HAP-1 (cell line): ENCODE data around the gene NELL1.
A peak's percentile ranks its signal among the peaks of the same experiment; 100 is the strongest.

ENCODE experiments used
- DNase-seq, 2 experiments: peaks; one replicate each; pipeline ENCODE4 v3.0.0-alpha.2; 2016 to 2020; ENCODE audit warnings: low spot score in 2 of 2
- H3K27me3 ChIP-seq: fragments of 250-450 bp; sonication (Bioruptor Pico); 2 replicates; pipeline ENCODE4 v1.5.1; 2020; ENCODE audit warnings: low read depth, mild to moderate bottlenecking, moderate library complexity
- H3K36me3 ChIP-seq: fragments of 250-450 bp; sonication (Bioruptor Pico); replicated peaks from 2 replicates; pipeline ENCODE4 v1.5.1; 2020; ENCODE audit warnings: mild to moderate bottlenecking
- H3K4me1 ChIP-seq: fragments of 250-450 bp; sonication (Bioruptor Pico); 2 replicates; pipeline ENCODE4 v1.5.1; 2020; ENCODE audit warnings: mild to moderate bottlenecking
- H3K4me3 ChIP-seq: fragments of 250-450 bp; sonication (Bioruptor Pico); 2 replicates; pipeline ENCODE4 v1.5.1; 2020; ENCODE audit warnings: mild to moderate bottlenecking, moderate library complexity
- H3K9me3 ChIP-seq: fragments of 250-450 bp; sonication (Bioruptor Pico); 2 replicates; pipeline ENCODE4 v1.5.1; 2020; ENCODE audit warnings: mild to moderate bottlenecking, moderate library complexity
- in situ Hi-C: fragments of 300-500 bp; cut with MboI; formaldehyde crosslinking; loops from 3 replicates; pipeline ENCODE4 v1.14.3; 2020; ENCODE audit warnings: low sequenced_read_pairs, inconsistent platforms, mixed read lengths

NELL1 gene

DNA sequence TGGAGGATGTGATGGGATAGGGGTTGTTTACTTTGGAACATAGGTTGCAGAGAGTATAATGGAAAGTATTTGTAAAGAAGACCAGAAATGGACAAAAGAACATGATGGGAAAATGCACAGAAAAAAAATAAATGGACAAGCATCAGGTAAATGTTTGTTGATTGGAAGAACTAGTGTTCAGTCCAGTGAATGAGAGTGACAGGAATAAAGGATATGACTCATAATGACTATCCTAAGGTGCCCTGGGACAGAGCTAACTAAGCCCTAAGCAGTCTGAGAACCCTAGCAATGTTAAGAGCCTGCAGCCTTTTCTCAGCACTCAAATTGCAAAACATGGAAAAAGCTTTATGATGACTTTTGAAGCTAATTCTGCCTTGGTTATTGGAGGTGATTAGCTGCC lies 790.7 kb downstream of the NELL1 start:
- DNase-seq: no peak
- no peaks in the 10 kb centered on the region for H3K4me1 ChIP-seq
- H3K36me3 ChIP-seq: no peaks in the 10 kb centered on the region
- H3K27me3 ChIP-seq: no peaks in the 10 kb centered on the region
- in situ Hi-C loops: no loop called here
- H3K9me3 ChIP-seq: no peaks in the 10 kb centered on the region
- H3K4me3 ChIP-seq: no peak overlapping the region

DNA sequence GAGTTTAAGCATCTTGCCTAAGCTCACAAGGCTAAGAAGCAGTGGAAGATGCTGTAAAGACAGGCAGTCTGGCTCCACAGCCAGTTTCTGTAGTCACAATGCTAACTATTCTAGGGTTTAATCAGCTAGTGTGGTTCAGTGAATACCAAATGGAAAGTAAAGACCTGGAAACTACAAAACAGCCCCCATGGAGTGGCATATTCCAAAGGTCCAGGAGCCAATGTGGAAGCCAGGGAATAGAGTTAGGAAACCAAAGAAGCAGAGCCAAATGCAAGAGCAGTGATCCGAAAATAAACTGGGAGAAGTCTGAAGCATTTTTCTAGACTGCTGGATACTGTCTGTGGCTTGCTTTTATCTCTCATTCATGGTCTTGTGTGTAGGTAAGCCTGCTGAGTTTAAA lies 792.3 kb downstream of the NELL1 start:
- H3K4me1 ChIP-seq: no peaks in the 10 kb centered on the region
- DNase-seq: no peak
- in situ Hi-C loops: no loop called here
- no peaks in the 10 kb centered on the region for H3K36me3 ChIP-seq
- no peaks in the 10 kb centered on the region for H3K27me3 ChIP-seq
- no peak overlapping the region for H3K4me3 ChIP-seq
- no peaks in the 10 kb centered on the region for H3K9me3 ChIP-seq

DNA sequence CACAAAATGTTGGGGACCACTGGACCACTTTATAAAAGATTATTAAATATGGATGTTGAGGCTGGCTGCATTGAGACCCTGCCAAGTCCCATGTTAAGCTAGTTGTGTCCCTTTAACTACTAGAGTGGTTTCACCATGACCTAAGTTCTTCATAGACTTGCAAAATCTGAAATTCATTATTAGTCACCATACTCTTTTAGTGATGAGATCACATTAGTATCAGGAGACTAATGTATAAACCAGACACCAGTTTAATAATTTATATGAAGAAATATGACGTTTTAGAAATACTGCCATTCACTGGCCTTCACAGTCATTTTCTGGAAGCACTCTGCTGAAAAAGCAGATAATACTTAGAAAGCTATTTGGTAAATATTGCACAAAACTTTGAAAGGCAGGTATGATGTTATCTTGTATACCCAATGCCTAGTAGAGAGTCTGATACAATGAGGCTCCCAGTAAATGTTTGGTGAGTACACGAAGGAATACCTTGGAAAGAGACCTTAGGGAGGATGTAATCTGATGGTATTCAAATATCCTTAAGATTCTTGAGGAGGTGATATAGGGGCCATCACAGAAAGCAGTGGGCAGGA lies 795.3 kb downstream of the NELL1 start:
- Histone ChIP-seq H3K36me3 (no peaks in the 10 kb centered on the region), H3K27me3 (no peaks in the 10 kb centered on the region), H3K4me1 (no peaks in the 10 kb centered on the region), H3K9me3 (no peaks in the 10 kb centered on the region), H3K4me3 (no peak overlapping the region)
- in situ Hi-C loops: no loop called here
- DNase-seq: no peak

DNA sequence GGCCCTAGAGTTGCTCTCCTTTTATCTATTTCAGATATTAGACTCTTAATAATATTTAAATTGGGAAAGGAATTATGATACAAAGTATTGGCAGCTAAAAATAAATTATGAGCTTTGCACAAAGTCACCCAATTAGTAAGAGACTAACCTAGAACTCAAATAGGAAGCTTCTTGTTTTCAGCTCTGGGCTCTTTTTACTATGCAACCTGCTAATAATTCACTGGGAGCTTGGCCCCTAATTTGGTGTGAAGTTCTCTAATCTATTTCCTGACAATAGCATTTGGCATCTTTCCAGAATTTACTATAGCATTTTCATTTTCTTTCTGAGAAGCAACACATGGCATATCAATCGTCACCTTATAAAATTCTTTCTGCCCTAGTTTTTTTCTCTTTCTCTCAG lies 795.8 kb downstream of the NELL1 start:
- in situ Hi-C loops: no loop called here
- H3K4me3 ChIP-seq: no peak overlapping the region
- no peaks in the 10 kb centered on the region for H3K36me3 ChIP-seq
- no peaks in the 10 kb centered on the region for H3K4me1 ChIP-seq
- H3K27me3 ChIP-seq: no peaks in the 10 kb centered on the region
- H3K9me3 ChIP-seq: no peaks in the 10 kb centered on the region
- DNase-seq: no peak

DNA sequence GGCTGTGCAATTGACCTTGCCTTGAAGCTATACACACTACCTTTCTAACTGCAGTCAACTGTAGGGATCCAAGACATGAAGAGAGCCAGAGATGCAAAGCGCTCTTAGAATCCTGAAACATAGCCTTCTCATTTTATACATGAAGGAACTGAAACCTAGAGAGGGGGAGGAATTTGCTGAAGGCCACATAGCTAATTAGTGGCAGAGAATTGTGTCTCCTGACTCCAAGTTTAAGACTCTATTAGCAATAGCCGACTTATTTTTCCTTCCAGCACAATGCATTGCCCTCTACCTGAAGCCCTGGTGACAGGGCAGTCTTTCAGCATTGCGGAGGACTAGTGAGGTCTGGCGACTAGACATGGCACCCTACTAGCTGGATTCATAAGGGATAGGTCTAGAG lies 796.5 kb downstream of the NELL1 start:
- no peak for DNase-seq
- H3K4me3 ChIP-seq: no peak overlapping the region
- H3K27me3 ChIP-seq: no peaks in the 10 kb centered on the region
- H3K36me3 ChIP-seq: no peaks in the 10 kb centered on the region
- no peaks in the 10 kb centered on the region for H3K9me3 ChIP-seq
- H3K4me1 ChIP-seq: no peaks in the 10 kb centered on the region
- in situ Hi-C loops: no loop called here

DNA sequence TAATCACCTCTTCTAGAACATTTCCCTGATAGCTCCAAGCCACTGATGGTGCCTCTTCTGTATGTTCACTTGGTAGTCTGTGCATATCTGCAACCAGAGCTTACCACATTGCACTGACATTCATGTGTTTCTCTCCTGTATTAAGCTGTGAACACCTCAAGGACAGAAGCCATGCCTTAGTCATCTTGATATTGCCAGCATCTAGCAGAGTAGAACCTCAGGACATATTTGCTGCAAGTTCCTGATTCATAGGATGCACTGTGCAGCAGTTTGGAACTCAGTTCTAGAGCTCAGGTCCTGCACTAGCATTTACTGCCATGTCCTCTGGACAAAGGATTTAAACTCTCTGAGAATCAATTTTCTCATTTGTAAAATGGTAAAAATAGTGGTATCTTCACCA lies 801.1 kb downstream of the NELL1 start:
- Histone ChIP-seq H3K27me3 (no peaks in the 10 kb centered on the region), H3K4me1 (no peaks in the 10 kb centered on the region), H3K4me3 (no peak overlapping the region), H3K9me3 (no peaks in the 10 kb centered on the region), H3K36me3 (no peaks in the 10 kb centered on the region)
- in situ Hi-C loops: no loop called here
- no peak for DNase-seq

DNA sequence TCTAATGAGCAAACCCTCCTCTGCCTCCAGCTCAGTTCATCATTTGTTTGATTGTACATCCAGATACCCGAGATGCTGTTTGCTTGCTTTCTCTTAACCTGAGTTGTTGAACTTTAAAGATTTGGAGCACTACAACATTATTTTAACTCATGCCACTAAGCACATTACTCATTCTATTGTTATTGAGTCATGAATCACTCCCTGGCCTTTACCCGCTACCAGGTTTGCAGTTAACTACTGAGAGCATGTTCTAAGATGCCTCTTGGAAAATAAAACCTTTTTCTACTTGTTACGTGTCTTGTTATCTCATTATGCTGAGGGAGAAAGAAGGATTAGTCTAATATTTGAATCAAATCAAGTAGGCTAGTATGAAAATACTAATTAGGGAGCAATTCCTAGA lies 802.9 kb downstream of the NELL1 start:
- DNase-seq: no peak
- no peak overlapping the region for H3K4me3 ChIP-seq
- no peaks in the 10 kb centered on the region for H3K4me1 ChIP-seq
- no peaks in the 10 kb centered on the region for H3K36me3 ChIP-seq
- H3K9me3 ChIP-seq: no peaks in the 10 kb centered on the region
- no peaks in the 10 kb centered on the region for H3K27me3 ChIP-seq
- in situ Hi-C loops: no loop called here

DNA sequence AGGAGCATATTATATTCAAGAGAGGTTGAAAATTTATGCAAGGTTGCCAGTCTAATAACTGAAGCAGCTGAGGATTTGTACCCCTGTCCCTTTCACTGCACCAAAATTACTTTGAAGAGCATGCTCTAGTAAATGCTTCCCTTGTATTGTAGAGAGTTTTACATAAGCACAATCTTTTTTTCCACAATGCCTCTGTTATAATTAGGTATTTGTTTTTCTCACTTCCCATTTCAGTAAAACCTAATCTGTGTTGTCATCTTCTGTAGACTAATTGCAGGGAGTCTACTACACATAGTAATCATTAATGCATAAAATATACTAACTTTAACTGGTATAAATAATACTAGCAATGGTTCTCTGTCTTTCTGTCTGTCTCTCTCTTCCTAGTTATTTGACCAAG lies 805.1 kb downstream of the NELL1 start:
- Histone ChIP-seq H3K36me3 (no peaks in the 10 kb centered on the region), H3K27me3 (no peaks in the 10 kb centered on the region), H3K9me3 (no peaks in the 10 kb centered on the region), H3K4me1 (no peaks in the 10 kb centered on the region), H3K4me3 (no peak overlapping the region)
- in situ Hi-C loops: no loop called here
- no peak for DNase-seq

DNA sequence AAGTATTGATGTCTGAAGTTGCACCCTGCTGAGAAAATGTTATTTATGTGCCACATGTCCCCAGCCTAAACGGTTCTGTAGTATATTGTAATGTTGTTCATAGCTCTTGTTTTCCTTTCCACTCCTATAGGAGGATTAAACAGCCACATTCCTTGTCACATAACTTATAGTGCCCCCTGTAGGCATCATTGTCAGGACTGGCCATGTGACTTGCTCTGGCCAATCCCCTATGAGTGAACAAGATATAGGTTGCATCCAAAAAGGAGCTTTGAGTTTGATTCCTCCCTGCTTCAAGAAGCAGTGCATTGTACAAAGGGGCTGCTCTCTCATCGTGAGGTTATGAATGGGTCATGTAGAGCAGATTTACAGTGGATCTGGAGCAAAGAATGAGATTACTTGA lies 805.9 kb downstream of the NELL1 start:
- in situ Hi-C loops: no loop called here
- DNase-seq: peak in 1 of 2 experiments; percentile 10
- Histone ChIP-seq H3K9me3 (no peaks in the 10 kb centered on the region), H3K4me1 (no peaks in the 10 kb centered on the region), H3K27me3 (no peaks in the 10 kb centered on the region), H3K4me3 (no peak overlapping the region), H3K36me3 (no peaks in the 10 kb centered on the region)

DNA sequence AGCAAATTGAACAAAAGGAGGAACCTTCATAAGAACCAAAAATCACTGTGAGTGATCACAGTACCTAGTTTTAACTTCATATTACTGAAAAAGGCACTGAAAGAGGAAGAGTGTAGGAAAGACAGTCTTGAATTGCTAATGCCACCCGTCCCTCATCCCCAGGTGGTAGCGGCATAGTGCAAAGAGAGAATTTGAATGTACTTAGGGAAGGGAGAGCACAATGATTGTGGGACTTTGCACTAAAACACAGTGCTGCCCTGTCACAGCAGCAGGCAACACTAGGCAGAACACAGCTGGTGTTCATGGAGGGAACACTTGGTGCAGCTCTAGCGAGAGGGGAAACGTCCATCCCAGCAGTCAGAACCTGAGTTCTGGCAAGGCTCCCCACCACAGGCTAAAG lies 807.2 kb downstream of the NELL1 start:
- no peaks in the 10 kb centered on the region for H3K9me3 ChIP-seq
- in situ Hi-C loops: no loop called here
- no peak overlapping the region for H3K4me3 ChIP-seq
- DNase-seq: no peak
- H3K4me1 ChIP-seq: no peaks in the 10 kb centered on the region
- no peaks in the 10 kb centered on the region for H3K27me3 ChIP-seq
- no peaks in the 10 kb centered on the region for H3K36me3 ChIP-seq

DNA sequence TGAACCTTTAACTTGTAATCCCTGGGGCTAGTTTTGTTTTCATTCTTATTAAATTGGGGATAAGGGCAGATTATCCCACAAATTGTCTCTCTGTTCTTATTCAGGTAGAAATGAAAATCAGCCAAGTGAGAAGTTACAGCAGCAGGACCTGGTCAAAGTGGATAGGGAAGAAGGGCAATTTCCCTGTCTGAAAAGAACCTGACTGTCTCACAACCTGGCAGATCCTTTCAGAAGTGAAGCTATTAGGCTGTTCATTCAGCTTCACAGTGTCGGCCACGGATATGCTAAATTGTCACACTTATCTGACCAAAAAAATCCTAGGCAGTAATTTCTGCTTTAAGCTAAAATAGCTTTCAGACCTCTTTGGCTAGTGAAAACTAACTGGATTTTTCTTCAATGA lies 810.9 kb downstream of the NELL1 start:
- H3K4me3 ChIP-seq: no peak overlapping the region
- H3K4me1 ChIP-seq: no peaks in the 10 kb centered on the region
- H3K9me3 ChIP-seq: no peaks in the 10 kb centered on the region
- H3K36me3 ChIP-seq: no peaks in the 10 kb centered on the region
- H3K27me3 ChIP-seq: no peaks in the 10 kb centered on the region
- DNase-seq: no peak
- in situ Hi-C loops: no loop called here

DNA sequence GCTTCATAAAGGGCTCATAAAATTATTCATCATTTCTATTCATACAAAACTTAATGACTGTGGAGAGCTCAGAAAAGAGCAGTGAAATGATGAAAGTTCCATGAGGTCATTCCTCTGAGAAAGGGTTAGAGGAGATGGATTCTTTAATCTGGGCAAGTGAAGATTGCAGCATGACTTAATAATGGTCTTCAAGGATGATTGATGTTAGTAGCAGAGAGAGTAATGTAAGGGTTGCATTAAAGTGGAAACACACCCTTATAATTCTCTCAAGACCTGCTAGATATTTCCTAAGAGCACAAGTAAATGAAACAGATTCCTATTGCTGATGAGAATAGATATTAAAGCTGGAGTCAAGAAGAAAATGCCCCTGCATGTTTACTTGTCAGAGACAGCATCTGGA lies 811.9 kb downstream of the NELL1 start:
- in situ Hi-C loops: no loop called here

DNA sequence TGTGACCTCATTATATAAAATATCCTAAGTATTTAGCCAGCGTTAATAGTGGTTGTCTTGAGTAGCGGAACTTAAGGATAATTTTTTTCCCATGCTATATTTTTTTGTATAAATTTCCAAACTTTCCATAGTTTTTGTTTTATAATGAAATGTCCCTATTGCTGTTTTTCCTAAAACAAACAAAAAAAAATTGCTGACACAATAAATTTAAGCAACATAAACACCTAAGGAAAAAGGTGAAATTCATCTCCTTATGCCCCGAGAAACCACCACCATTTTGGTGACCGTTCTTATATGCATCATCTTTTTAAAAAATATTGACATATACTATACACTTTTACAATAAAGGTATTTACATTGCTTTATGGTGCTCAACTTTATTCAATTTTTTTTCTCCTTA lies 814.7 kb downstream of the NELL1 start:
- no peaks in the 10 kb centered on the region for H3K36me3 ChIP-seq
- no peak overlapping the region for H3K4me3 ChIP-seq
- in situ Hi-C loops: no loop called here
- no peak for DNase-seq
- H3K4me1 ChIP-seq: no peaks in the 10 kb centered on the region
- H3K9me3 ChIP-seq: no peaks in the 10 kb centered on the region
- no peaks in the 10 kb centered on the region for H3K27me3 ChIP-seq

More for the DNA sequence above, 811.9 kb downstream of the NELL1 start:
- Histone ChIP-seq H3K27me3 (no peaks in the 10 kb centered on the region), H3K4me1 (no peaks in the 10 kb centered on the region), H3K4me3 (no peak overlapping the region), H3K9me3 (no peaks in the 10 kb centered on the region), H3K36me3 (no peaks in the 10 kb centered on the region)
- no peak for DNase-seq

DNA sequence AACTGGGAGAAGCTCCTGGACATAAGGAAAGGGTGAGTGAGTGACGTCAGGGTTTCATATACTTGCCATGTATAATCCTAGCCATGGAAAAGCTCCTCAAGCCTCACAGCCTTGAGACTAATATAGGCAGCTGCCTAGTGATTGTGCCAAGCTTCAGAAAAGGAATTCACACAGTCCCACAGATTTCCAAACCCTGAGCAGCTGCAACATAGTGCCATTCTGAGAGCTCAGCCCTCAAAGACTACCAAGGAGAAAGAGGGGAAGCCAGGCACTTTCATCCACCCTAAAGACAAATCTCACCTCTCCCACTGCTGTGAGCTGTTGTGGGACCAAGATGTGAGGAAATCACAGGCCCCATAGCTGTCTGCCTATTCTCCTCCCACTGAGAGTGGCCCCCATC lies 815.6 kb downstream of the NELL1 start:
- no peaks in the 10 kb centered on the region for H3K4me1 ChIP-seq
- H3K4me3 ChIP-seq: no peak overlapping the region
- H3K9me3 ChIP-seq: no peaks in the 10 kb centered on the region
- in situ Hi-C loops: no loop called here
- no peaks in the 10 kb centered on the region for H3K36me3 ChIP-seq
- no peaks in the 10 kb centered on the region for H3K27me3 ChIP-seq
- DNase-seq: no peak

DNA sequence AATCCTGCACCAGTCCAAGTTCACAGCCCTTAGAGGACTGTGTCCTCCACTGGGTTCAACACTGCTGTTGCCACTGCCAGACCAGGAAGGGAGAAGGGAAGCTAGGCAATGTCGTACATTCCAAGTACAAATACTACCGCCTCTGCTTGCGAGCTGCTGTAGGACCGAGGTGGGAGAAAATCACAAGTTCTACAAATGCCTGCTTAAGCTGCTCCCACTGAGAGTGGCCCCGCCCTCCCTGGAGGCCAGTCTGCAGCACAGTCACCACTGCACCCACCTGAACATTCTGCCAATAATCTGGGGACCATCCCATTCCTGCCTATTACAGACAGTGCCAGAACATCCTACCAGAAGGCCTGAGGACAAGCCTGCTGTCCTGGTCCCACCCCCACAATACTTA lies 816.0 kb downstream of the NELL1 start:
- no peaks in the 10 kb centered on the region for H3K9me3 ChIP-seq
- DNase-seq: no peak
- no peaks in the 10 kb centered on the region for H3K27me3 ChIP-seq
- no peak overlapping the region for H3K4me3 ChIP-seq
- in situ Hi-C loops: no loop called here
- no peaks in the 10 kb centered on the region for H3K4me1 ChIP-seq
- H3K36me3 ChIP-seq: no peaks in the 10 kb centered on the region
